Neuronal stem cell (in vitro differentiated cells): ENCODE measurements around the gene HOXC12.

Experiments
- DNase-seq: peaks from one replicate; pipeline ENCODE4 v3.0.0-alpha.2; 2013; ENCODE audit warnings: low spot score
- H2AFZ ChIP-seq: one replicate; pipeline ENCODE4 v1.6.1; 2013; ENCODE audit warnings: mild to moderate bottlenecking, low read length, inconsistent platforms
- H2AK5ac ChIP-seq: 2 replicates; pipeline ENCODE4 v1.6.1; 2013; ENCODE audit warnings: low read depth, mild to moderate bottlenecking, inconsistent platforms, low read length, moderate library complexity, mixed read lengths
- H2BK120ac ChIP-seq: 2 replicates; pipeline ENCODE4 v1.6.1; 2013; ENCODE audit warnings: low read depth, mild to moderate bottlenecking, inconsistent platforms, low read length, moderate library complexity, mixed read lengths
- H2BK12ac ChIP-seq: one replicate; pipeline ENCODE4 v1.6.1; 2013; ENCODE audit warnings: low read length, inconsistent platforms
- H2BK15ac ChIP-seq: 2 replicates; pipeline ENCODE4 v1.6.1; 2013; ENCODE audit warnings: mild to moderate bottlenecking, low read length, inconsistent platforms, mixed read lengths
- H2BK5ac ChIP-seq: one replicate; pipeline ENCODE4 v1.6.1; 2013; ENCODE audit warnings: inconsistent platforms, mild to moderate bottlenecking, low read length, moderate library complexity
- H3K14ac ChIP-seq: one replicate; pipeline ENCODE4 v1.6.1; 2013; ENCODE audit warnings: low read length, inconsistent platforms
- H3K18ac ChIP-seq: 2 replicates; pipeline ENCODE4 v1.6.1; 2013; ENCODE audit warnings: low read length, inconsistent platforms
- H3K23ac ChIP-seq: 2 replicates; pipeline ENCODE4 v1.6.1; 2013; ENCODE audit warnings: low read depth, mild to moderate bottlenecking, mixed read lengths, low read length, inconsistent platforms; ENCODE audit not compliant: poor library complexity
- H3K27ac ChIP-seq: replicated peaks from 3 replicates; pipeline ENCODE4 v1.5.1; 2013; ENCODE audit warnings: low read length, inconsistent platforms
- H3K27me3 ChIP-seq, 3 experiments: 2 replicates each; pipeline ENCODE4 v1.6.1; 2013; ENCODE audit warnings: low read length in 3 of 3, mild to moderate bottlenecking in 2 of 3, inconsistent platforms in 1 of 3, low read depth in 1 of 3, mixed read lengths in 1 of 3, moderate library complexity in 1 of 3; ENCODE audit not compliant: control insufficient read depth in 3 of 3, insufficient read depth in 3 of 3
- H3K36me3 ChIP-seq, 2 donors: replicated peaks in 1 of 2; 2 replicates each; pipeline ENCODE4 v1.6.1; 2013; ENCODE audit warnings: low read length in 2 of 2; ENCODE audit not compliant: control insufficient read depth in 2 of 2, insufficient read depth in 2 of 2
- H3K4ac ChIP-seq: 2 replicates; pipeline ENCODE4 v1.6.1; 2013; ENCODE audit warnings: inconsistent platforms, mild to moderate bottlenecking, low read length, moderate library complexity
- H3K4me1 ChIP-seq, 2 donors: 1 replicate in 1 of 2; 2 replicates in 1 of 2; pipeline ENCODE4 v1.6.1; 2013; ENCODE audit warnings: low read length in 2 of 2, low read depth in 1 of 2; ENCODE audit not compliant: control insufficient read depth in 2 of 2, insufficient read depth in 1 of 2
- H3K4me2 ChIP-seq: one replicate; pipeline ENCODE4 v1.6.1; 2013; ENCODE audit warnings: mild to moderate bottlenecking, low read length, inconsistent platforms; ENCODE audit not compliant: insufficient read depth, poor library complexity, severe bottlenecking
- H3K4me3 ChIP-seq, 2 donors: 2 replicates each; pipeline ENCODE4 v1.5.1; 2013; ENCODE audit warnings: low read length in 2 of 2, mild to moderate bottlenecking in 2 of 2, inconsistent platforms in 1 of 2, moderate library complexity in 1 of 2
- H3K79me1 ChIP-seq: one replicate; pipeline ENCODE4 v1.6.1; 2013; ENCODE audit warnings: low read depth, mild to moderate bottlenecking, inconsistent platforms, low read length, moderate library complexity
- H3K9ac ChIP-seq: one replicate; pipeline ENCODE4 v1.6.1; 2013; ENCODE audit warnings: mild to moderate bottlenecking, low read depth, low read length, inconsistent platforms; ENCODE audit not compliant: poor library complexity
- H3K9me3 ChIP-seq, 2 donors: replicated peaks in 1 of 2; 2 replicates each; pipeline versions ENCODE3 to v1.6.1; 2013; ENCODE audit warnings: low read length in 2 of 2, mild to moderate bottlenecking in 2 of 2, inconsistent platforms in 1 of 2, low read depth in 1 of 2, mixed read lengths in 1 of 2, moderate library complexity in 1 of 2; ENCODE audit not compliant: control insufficient read depth in 2 of 2, insufficient read depth in 1 of 2
- H4K8ac ChIP-seq: one replicate; pipeline ENCODE4 v1.6.1; 2013; ENCODE audit warnings: low read depth, mild to moderate bottlenecking, inconsistent platforms, low read length, moderate library complexity
- H4K91ac ChIP-seq: one replicate; pipeline ENCODE4 v1.6.1; 2013; ENCODE audit warnings: low read length, low read depth, mild to moderate bottlenecking, inconsistent platforms; ENCODE audit not compliant: poor library complexity
- WGBS, 2 donors: extraction: QIAGEN DNeasy Blood & Tissue Kit; methylation state at CpG; one replicate each; pipeline ENCODE4 v1.1.7; 2013; ENCODE audit warnings: missing lambda C conversion rate in 2 of 2, mixed read lengths in 1 of 2; ENCODE audit not compliant: insufficient read length in 2 of 2, insufficient replicate concordance in 1 of 2; ENCODE audit errors: extremely low coverage in 2 of 2; 5-methylcytosine and 5-hydroxymethylcytosine counted together

HOXC12 gene

GRCh38 chr12:53972152-53972702 is 17.5 kb downstream of the HOXC12 start:
- no peak overlapping the region for H3K4ac ChIP-seq
- H3K14ac ChIP-seq = no peak overlapping the region
- no peaks in the 10 kb centered on the region for H3K79me1 ChIP-seq
- H3K4me1 ChIP-seq = no peaks in the 10 kb centered on the region
- no peak overlapping the region for H3K23ac ChIP-seq
- no peak for DNase-seq
- H3K18ac ChIP-seq = no peak overlapping the region
- no peak overlapping the region for H4K8ac ChIP-seq
- no peak overlapping the region for H2BK5ac ChIP-seq
- no peak overlapping the region for H3K9ac ChIP-seq
- H2BK12ac ChIP-seq = no peak overlapping the region
- peaks cover 77 to 100% (median 100%) of the 10 kb centered on the region in 3 experiments for H3K27me3 ChIP-seq
- no peaks in the 10 kb centered on the region for H3K36me3 ChIP-seq
- no peak overlapping the region for H4K91ac ChIP-seq
- H3K4me2 ChIP-seq = no peak overlapping the region
- H2BK15ac ChIP-seq = no peak overlapping the region
- H2BK120ac ChIP-seq = no peak overlapping the region
- no CpG with 5 or more reads among the region's 9 CpGs for WGBS, 2 donors
- H2AFZ ChIP-seq = no peak overlapping the region
- no peak overlapping the region for H2AK5ac ChIP-seq
- no peak overlapping the region for H3K27ac ChIP-seq
- H3K4me3 ChIP-seq = no peak overlapping the region
- peaks cover 0 to 18% of the 10 kb centered on the region in 2 donors for H3K9me3 ChIP-seq

- no peaks in the 10 kb centered on the region for H3K36me3 ChIP-seq
- no peak within 1 kb of the TSS for H3K4me3 ChIP-seq
- peaks cover 0 to 18% of the 10 kb centered on the region in 2 donors for H3K9me3 ChIP-seq
- no peak within 1 kb of the TSS for H3K4ac ChIP-seq
- H3K14ac ChIP-seq = no peak within 1 kb of the TSS
- H3K79me1 ChIP-seq = no peaks in the 10 kb centered on the region
- H3K4me2 ChIP-seq = no peak within 1 kb of the TSS
- no peak within 1 kb of the TSS for H2BK5ac ChIP-seq
- no CpG with 5 or more reads among the region's 21 CpGs for WGBS, 2 donors
- no peak within 1 kb of the TSS for H4K91ac ChIP-seq
- no peaks in the 10 kb centered on the region for H3K4me1 ChIP-seq
- no peak within 1 kb of the TSS for H3K23ac ChIP-seq
- H4K8ac ChIP-seq = no peak within 1 kb of the TSS
- H3K27ac ChIP-seq = no peak within 1 kb of the TSS
- DNase-seq = no peak
- no peak within 1 kb of the TSS for H3K18ac ChIP-seq
- H3K27me3 ChIP-seq = peaks cover 73 to 100% (median 100%) of the 10 kb centered on the region in 3 experiments
- H2BK12ac ChIP-seq = no peak within 1 kb of the TSS
- H3K9ac ChIP-seq = no peak within 1 kb of the TSS
- H2BK15ac ChIP-seq = no peak within 1 kb of the TSS
- H2AFZ ChIP-seq = peak within 1 kb of the TSS; percentile 29
- H2BK120ac ChIP-seq = no peak within 1 kb of the TSS
- H2AK5ac ChIP-seq = no peak within 1 kb of the TSS
These were observed 18.1 kb downstream of the HOXC12 start, which contains the start of gene HOXC11 for GRCh38 chr12:53972722-53973235. Gene HOXC11, plus strand, starts transcription at chr12:53973126. Its CDS starts 116 bp downstream, at chr12:53973242.

- no peak overlapping the region for H4K91ac ChIP-seq
- H2BK120ac ChIP-seq = no peak overlapping the region
- H3K79me1 ChIP-seq = no peaks in the 10 kb centered on the region
- H3K4me2 ChIP-seq = no peak overlapping the region
- no peaks in the 10 kb centered on the region for H3K36me3 ChIP-seq
- no peak overlapping the region for H3K18ac ChIP-seq
- no peak for DNase-seq
- no peak overlapping the region for H2AK5ac ChIP-seq
- H3K9me3 ChIP-seq = peaks cover 0 to 17% of the 10 kb centered on the region in 2 donors
- no peak overlapping the region for H3K4ac ChIP-seq
- no peak overlapping the region for H3K4me3 ChIP-seq
- no peaks in the 10 kb centered on the region for H3K4me1 ChIP-seq
- WGBS, 2 donors = no CpG with 5 or more reads among the region's 71 CpGs
- H2BK12ac ChIP-seq = no peak overlapping the region
- H3K27ac ChIP-seq = no peak overlapping the region
- H2BK5ac ChIP-seq = no peak overlapping the region
- peak overlapping the region; percentile 29 for H2AFZ ChIP-seq
- peaks cover 69 to 99% (median 99%) of the 10 kb centered on the region in 3 experiments for H3K27me3 ChIP-seq
- H2BK15ac ChIP-seq = no peak overlapping the region
- H4K8ac ChIP-seq = no peak overlapping the region
- no peak overlapping the region for H3K9ac ChIP-seq
- H3K23ac ChIP-seq = no peak overlapping the region
- H3K14ac ChIP-seq = no peak overlapping the region
These were observed 18.7 kb downstream of the HOXC12 start for GRCh38 chr12:53973236-53974042.
